ENCODE measurements around the gene TRIM50.

DNA sequence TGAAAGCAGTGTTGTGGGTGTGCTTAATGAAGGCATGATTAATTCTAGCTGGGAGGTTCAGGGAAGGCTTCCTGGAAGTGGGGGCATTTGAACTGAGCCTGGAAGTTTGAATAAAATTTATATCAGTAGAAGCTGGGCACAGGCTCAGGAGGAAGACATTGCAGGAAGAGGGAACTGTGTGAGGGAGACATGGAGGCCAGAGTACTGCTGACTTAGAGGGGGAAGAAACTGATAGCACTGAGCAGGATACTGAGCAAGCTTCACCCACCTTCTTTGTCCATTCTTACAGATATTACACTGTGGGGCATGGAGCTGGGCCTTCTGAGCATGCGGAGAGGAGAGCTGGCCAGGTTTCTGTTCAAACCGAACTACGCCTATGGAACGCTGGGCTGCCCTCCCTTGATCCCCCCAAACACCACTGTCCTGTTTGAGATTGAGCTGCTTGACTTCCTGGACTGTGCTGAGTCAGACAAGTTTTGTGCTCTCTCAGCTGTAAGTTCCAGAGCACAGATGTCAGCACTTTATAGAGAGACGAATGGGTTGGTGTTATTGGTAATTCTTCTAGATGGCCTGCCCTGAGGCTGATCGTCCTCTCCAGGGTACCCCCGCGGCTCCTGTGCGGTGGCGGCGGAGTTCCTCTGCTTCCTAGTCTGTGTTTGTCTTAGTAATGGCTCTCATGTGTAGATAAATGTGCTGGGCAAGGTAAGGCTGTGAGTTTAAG, 2.1 kb upstream of the TRIM50 start:
- TF ChIP-seq, protein P1, sequence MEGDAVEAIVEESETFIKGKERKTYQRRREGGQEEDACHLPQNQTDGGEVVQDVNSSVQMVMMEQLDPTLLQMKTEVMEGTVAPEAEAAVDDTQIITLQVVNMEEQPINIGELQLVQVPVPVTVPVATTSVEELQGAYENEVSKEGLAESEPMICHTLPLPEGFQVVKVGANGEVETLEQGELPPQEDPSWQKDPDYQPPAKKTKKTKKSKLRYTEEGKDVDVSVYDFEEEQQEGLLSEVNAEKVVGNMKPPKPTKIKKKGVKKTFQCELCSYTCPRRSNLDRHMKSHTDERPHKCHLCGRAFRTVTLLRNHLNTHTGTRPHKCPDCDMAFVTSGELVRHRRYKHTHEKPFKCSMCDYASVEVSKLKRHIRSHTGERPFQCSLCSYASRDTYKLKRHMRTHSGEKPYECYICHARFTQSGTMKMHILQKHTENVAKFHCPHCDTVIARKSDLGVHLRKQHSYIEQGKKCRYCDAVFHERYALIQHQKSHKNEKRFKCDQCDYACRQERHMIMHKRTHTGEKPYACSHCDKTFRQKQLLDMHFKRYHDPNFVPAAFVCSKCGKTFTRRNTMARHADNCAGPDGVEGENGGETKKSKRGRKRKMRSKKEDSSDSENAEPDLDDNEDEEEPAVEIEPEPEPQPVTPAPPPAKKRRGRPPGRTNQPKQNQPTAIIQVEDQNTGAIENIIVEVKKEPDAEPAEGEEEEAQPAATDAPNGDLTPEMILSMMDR (IDR thresholded peaks at IDR 0.05) = no peak
- no peak for TF ChIP-seq POLR2AphosphoS5 (IDR thresholded peaks at IDR 0.05)
- no peak for TF ChIP-seq POLR2A (IDR thresholded peaks at IDR 0.05)
